ENCODE measurements around the gene ATRIP. TPM values are rescaled to one million over a fixed set of nuclear protein-coding genes. Genes with fewer than 3 reads are reported as not detected.

ATRIP gene
- total RNA-seq, 4 donors from 2014 or later: 7.5 to 10.5 (median 9.3) TPM

- Histone ChIP-seq H3K9me3 (no peaks in the 10 kb centered on the region), H3K4me1 (peaks cover 0 to 5% (median 0%) of the 10 kb centered on the region in 4 donors), H3K36me3 (peaks cover 6 to 100% (median 11%) of the 10 kb centered on the region in 3 donors), H3K27me3 (no peaks in the 10 kb centered on the region), H3K4me3 (no peak overlapping the region), H3K27ac (no peak overlapping the region)
- no peak for DNase-seq (ENCODE audit: low spot score in 2 of 2)
- TF ChIP-seq CTCF (IDR thresholded peaks at IDR 0.05) (no peak), POLR2A (IDR thresholded peaks at IDR 0.05) (no peak), EP300 (IDR thresholded peaks at IDR 0.05) (no peak)
- WGBS, 2 donors: 93 to 96% methylated on average over 8 to 9 of the region's 9 CpGs
These were observed 35.4 kb upstream of the ATRIP start for GRCh38 chr3:48411041-48411588.

GRCh38 chr3:48411606-48412374 lies 34.7 kb upstream of the ATRIP start:
- DNase-seq (ENCODE audit: low spot score in 2 of 2): peak in 1 of 2 donors; percentile 4

GRCh38 chr3:48412375-48413001 lies 34.0 kb upstream of the ATRIP start:
- peak overlapping the region in 1 of 4 donors; percentile 55 for H3K27ac ChIP-seq
- peaks cover 6 to 100% (median 11%) of the 10 kb centered on the region in 3 donors for H3K36me3 ChIP-seq
- H3K4me1 ChIP-seq: peaks cover 0 to 5% (median 0%) of the 10 kb centered on the region in 4 donors
- no peaks in the 10 kb centered on the region for H3K9me3 ChIP-seq
- 89 to 95% methylated on average over 18 of the region's 19 CpGs for WGBS, 2 donors
- DNase-seq (ENCODE audit: low spot score in 2 of 2): no peak
- H3K4me3 ChIP-seq: no peak overlapping the region
- TF ChIP-seq EP300 (IDR thresholded peaks at IDR 0.05): no peak
- TF ChIP-seq CTCF (IDR thresholded peaks at IDR 0.05): no peak
- no peak for TF ChIP-seq POLR2A (IDR thresholded peaks at IDR 0.05)
- no peaks in the 10 kb centered on the region for H3K27me3 ChIP-seq

More at GRCh38 chr3:48411606-48412374, 34.7 kb upstream of the ATRIP start:
- 94 to 95% methylated on average over 9 of the region's 11 CpGs for WGBS, 2 donors
- TF ChIP-seq POLR2A (IDR thresholded peaks at IDR 0.05) (no peak), EP300 (IDR thresholded peaks at IDR 0.05) (no peak), CTCF (IDR thresholded peaks at IDR 0.05) (no peak)
- Histone ChIP-seq H3K4me1 (peaks cover 0 to 5% (median 0%) of the 10 kb centered on the region in 4 donors), H3K27ac (no peak overlapping the region), H3K4me3 (no peak overlapping the region), H3K36me3 (peaks cover 6 to 100% (median 11%) of the 10 kb centered on the region in 3 donors), H3K27me3 (no peaks in the 10 kb centered on the region), H3K9me3 (no peaks in the 10 kb centered on the region)

GRCh38 chr3:48413086-48413485 lies 33.5 kb upstream of the ATRIP start:
- no peak for DNase-seq (ENCODE audit: low spot score in 2 of 2)
- no peaks in the 10 kb centered on the region for H3K9me3 ChIP-seq
- H3K4me3 ChIP-seq: no peak overlapping the region
- H3K4me1 ChIP-seq: peaks cover 0 to 5% (median 0%) of the 10 kb centered on the region in 4 donors
- 71 to 75% methylated on average over 7 to 8 of the region's 8 CpGs for WGBS, 2 donors
- no peaks in the 10 kb centered on the region for H3K27me3 ChIP-seq
- H3K27ac ChIP-seq: peak overlapping the region in 1 of 4 donors; percentile 55
- H3K36me3 ChIP-seq: peaks cover 6 to 100% (median 11%) of the 10 kb centered on the region in 3 donors
- TF ChIP-seq CTCF (IDR thresholded peaks at IDR 0.05): no peak
- no peak for TF ChIP-seq POLR2A (IDR thresholded peaks at IDR 0.05)
- TF ChIP-seq EP300 (IDR thresholded peaks at IDR 0.05): no peak

Data from tibial nerve (tissue), 4 donors.